Epithelial cell of esophagus (primary cell): ENCODE results near the gene MFAP4.
A peak's percentile ranks its signal among the peaks of the same experiment; 100 is the strongest.

Source experiments
- DNase-seq: peaks from one replicate; pipeline ENCODE4 v3.0.0; 2010; ENCODE audit warnings: low read depth
- H3K4me3 ChIP-seq: 2 replicates; pipeline ENCODE4 v1.5.1; 2011; ENCODE audit warnings: mild to moderate bottlenecking, low read length, control low read depth
- CTCF ChIP-seq: IDR thresholded peaks from 2 replicates; pipeline ENCODE4 v1.5.1; 2011; ENCODE audit warnings: low read depth, mild to moderate bottlenecking, low read length, control low read depth, inconsistent platforms; ENCODE audit not compliant: insufficient read depth; ENCODE audit errors: missing control alignments

Gene MFAP4

GRCh38 chr17:19338031-19338990 is 48.7 kb downstream of the MFAP4 start:
- peak; percentile 57 for DNase-seq
- peak; percentile 55 for TF ChIP-seq CTCF
- H3K4me3 ChIP-seq, result no peak overlapping the region

- TF ChIP-seq CTCF, result no peak
- no peak overlapping the region for H3K4me3 ChIP-seq
- DNase-seq, result no peak
These were observed 49.3 kb downstream of the MFAP4 start for GRCh38 chr17:19337712-19338023.

GRCh38 chr17:19336938-19337711 is 49.9 kb downstream of the MFAP4 start:
- H3K4me3 ChIP-seq, result no peak overlapping the region
- DNase-seq, result no peak
- no peak for TF ChIP-seq CTCF

GRCh38 chr17:19335951-19336631 is 50.9 kb downstream of the MFAP4 start:
- TF ChIP-seq CTCF, result no peak
- no peak for DNase-seq
- H3K4me3 ChIP-seq, result no peak overlapping the region

GRCh38 chr17:19334331-19334730 is 52.7 kb downstream of the MFAP4 start:
- no peak for TF ChIP-seq CTCF
- DNase-seq, result no peak
- no peak overlapping the region for H3K4me3 ChIP-seq

- no peak overlapping the region for H3K4me3 ChIP-seq
- no peak for TF ChIP-seq CTCF
- DNase-seq, result no peak
These were observed 53.2 kb downstream of the MFAP4 start for GRCh38 chr17:19333736-19334290.
